HG03045 (cell line): ENCODE results near the gene PDZD2.
"Not testable (repeated sequence)": the region's sequence is repeated elsewhere in the genome, so short reads cannot be mapped to it uniquely, and the experiment has no call there.

Experiments
- ATAC-seq: cut with Tn5 transposase; IDR thresholded peaks from one replicate; pipeline ENCODE4 v1.9.1; 2021; ENCODE audit warnings: mild to moderate bottlenecking, moderate library complexity; ENCODE audit not compliant: unreplicated experiment

The PDZD2 gene

DNA sequence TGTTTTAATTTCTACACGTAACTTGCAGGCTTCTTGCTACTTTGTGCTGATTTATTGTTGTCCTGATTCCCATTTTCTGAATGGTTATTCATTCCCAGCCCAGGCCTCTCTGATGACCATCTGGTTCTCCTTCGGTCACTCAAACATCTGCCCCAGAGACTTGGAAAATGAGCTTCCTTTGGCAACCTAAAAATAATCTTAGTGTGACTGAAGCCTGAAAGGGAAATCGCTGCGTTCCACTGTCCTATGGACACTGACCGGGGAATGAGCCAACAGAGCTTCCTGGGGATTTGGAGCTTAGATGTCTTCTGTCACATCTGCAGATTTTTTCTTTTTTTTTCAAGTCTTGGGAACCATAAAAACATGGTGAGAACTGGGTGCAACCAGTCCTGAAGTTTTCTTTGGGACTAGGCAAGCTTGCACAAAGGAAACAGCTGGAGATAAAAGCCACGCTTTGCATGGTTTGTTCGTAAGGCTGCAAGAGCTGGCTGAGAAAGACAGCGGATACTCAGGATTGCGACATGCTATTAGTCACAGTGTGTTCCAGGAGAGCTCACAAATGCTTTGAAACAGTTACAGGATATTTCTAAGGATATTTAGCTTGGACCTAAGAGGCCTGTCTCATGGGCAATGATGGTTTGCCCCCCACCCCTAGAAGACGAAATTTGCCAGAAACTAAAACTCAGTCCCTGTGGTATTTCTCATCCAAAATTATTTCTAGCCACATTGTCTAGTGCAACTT is 389.0 kb downstream of the PDZD2 start:
- no peak for ATAC-seq

DNA sequence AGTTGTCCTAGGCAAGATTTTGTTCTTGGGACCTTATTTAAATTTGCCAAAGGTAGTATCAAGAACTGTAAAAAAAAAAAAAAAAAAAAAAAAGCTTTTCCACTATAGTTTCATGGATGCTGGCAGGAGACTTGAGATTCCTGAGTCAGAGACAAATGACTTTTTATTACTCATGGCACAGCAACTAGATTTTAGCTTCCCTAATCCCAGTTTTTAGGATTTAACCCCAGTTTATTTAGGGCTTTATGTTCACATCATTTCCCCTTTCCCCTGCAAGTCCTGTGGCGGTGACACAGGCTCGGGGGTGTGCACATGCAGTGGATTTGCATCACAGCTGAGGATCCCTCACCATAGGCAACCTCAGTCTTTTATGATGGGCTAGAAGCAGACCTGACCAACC is 390.3 kb downstream of the PDZD2 start:
- ATAC-seq: no peak

GRCh38 chr5:32029781-32030180 is 390.9 kb downstream of the PDZD2 start:
- no peak for ATAC-seq

GRCh38 chr5:32030222-32030621 is 391.3 kb downstream of the PDZD2 start:
- no peak for ATAC-seq

- no peak for ATAC-seq
These were observed 391.8 kb downstream of the PDZD2 start for GRCh38 chr5:32030686-32031085.

DNA sequence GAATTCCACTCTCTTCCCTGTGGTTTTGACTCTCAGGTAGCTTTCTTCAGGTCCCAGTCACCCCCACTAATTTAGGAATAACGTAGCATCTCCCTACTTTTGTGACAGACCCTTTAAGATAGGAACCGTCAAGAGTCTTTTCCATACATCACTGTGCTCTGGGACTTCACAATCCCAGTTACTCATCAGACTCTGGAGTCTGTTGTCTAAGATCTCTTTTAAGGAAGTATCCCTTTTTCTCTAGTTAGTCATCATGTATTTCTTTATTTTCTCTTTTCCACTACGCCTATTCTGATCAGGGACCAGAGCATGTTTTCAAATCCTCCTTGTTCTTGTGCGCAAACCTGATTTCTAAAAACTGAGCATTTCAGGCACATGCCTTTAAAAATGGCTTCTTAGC is 392.2 kb downstream of the PDZD2 start:
- ATAC-seq: no peak

GRCh38 chr5:32038523-32038922 is 399.6 kb downstream of the PDZD2 start:
- no peak for ATAC-seq

GRCh38 chr5:32039133-32039532 is 400.2 kb downstream of the PDZD2 start:
- not testable (repeated sequence) for ATAC-seq

DNA sequence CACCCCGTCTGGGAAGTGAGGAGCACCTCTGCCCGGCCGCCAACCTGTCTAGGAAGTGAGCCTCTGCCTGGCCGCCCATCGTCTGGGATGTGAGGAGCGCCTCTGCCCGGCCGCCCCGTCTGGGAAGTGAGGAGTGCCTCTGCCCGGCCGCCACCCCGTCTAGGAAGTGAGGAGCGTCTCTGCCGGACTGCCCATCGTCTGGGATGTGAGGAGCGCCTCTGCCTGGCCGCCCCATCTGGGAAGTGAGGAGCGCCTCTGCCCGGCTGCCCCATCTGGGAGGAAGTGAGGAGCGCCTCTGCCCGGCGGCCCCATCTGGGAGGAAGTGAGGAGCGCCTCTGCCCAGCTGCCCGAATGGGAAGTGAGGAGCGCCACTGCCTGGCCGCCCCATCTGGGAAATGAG is 400.7 kb downstream of the PDZD2 start:
- ATAC-seq: not testable (repeated sequence)

DNA sequence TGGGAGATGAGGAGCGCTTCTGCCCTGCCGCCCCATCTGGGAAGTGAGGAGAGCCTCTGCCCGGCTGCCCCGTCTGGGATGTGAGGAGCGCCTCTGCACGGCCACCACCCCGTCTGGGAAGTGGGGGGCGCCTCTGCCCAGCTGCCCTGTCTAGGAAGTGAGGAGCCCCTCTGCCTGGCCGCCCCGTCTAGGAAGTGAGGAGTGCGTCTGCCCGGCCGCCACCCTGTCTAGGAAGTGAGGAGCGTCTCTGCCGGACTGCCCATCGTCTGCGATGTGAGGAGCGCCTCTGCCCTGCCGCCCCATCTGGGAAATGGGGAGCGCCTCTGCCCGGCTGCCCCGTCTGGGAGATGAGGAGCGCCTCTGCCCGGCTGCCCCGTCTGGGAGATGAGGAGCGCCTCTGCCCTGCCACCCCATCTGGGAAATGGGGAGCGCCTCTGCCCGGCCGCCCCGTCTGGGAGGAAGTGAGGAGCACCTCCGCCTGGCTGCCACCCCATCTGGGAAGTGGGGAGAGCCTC is 401.3 kb downstream of the PDZD2 start:
- not testable (repeated sequence) for ATAC-seq

- ATAC-seq: no peak
These were observed 403.6 kb downstream of the PDZD2 start for GRCh38 chr5:32042551-32042961.

DNA sequence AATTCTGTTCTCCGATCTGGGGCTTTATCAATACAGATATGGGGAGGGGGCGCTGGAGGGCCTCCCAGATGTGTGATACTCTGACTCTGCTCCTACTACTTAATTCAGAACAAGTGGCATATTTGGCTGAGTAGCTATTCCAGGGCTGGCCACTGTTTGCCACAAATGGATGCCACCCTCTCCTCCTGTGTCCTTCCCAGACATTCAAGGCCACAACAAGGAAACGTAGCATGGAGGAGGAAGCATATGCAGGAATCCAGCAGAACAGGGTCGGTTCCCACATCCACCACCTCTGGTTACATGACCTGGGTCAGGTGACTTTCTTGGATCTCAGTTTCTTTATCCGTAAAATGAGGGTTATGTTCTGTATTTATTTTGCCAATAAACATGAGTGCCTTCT is 404.2 kb downstream of the PDZD2 start:
- ATAC-seq: no peak

DNA sequence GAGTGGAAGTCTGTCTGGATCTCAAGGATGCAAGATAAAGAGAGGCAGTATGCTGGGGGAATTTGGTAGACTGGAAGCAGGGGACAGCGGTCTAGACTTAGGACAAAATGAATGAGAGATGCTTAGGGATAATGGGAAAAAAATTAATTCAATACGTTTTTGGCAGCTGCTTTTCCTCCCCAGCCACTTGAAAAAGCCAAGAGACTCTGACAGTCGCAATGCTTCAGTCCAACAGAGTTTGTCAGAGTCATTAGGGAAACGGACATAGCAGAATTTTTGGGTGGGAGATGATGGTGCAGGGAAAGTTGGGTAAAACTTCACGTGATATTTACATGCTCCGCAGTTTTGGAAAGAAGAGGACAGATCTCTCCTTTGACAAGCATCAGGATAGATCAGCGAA is 405.5 kb downstream of the PDZD2 start:
- no peak for ATAC-seq

DNA sequence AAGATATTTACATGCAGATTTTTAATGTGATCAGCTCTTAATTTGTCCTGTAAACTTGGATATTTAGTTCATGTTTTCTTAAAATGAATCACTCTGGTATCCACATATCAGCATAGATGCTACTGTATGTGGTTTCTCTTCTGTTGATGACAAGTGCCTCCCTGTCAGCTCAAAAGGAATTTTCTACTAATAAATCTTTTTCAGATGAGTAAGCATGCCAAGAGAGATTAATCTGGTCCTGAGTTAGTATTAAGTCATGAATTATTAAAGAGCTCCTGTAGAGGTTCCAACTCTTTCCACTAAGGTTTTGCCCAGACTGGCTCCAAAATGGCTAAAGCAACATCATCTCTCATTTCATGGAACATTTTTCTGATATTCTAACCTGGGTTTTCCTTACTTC is 406.0 kb downstream of the PDZD2 start:
- ATAC-seq: no peak

- ATAC-seq: no peak
These were observed 408.1 kb downstream of the PDZD2 start for GRCh38 chr5:32047056-32047455.

DNA sequence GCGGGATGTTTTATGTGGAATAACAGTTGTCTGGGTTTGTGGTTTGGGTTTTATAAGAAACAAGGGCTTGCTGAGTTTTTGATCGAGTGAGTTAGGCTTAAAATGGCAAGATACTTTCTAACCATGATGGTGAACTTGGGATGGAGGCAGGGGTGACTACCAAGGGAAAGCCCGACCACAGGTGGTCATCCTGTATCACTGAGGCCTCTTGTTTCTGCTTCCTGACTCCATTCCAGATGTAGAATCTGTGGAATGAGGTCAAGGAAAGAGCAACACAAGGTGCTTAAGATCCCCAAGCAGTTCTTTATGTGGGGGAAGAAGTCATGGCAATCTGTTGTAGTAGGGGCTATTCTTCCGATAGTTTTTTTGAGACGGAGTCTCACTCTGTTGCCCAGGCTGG is 412.9 kb downstream of the PDZD2 start:
- no peak for ATAC-seq

DNA sequence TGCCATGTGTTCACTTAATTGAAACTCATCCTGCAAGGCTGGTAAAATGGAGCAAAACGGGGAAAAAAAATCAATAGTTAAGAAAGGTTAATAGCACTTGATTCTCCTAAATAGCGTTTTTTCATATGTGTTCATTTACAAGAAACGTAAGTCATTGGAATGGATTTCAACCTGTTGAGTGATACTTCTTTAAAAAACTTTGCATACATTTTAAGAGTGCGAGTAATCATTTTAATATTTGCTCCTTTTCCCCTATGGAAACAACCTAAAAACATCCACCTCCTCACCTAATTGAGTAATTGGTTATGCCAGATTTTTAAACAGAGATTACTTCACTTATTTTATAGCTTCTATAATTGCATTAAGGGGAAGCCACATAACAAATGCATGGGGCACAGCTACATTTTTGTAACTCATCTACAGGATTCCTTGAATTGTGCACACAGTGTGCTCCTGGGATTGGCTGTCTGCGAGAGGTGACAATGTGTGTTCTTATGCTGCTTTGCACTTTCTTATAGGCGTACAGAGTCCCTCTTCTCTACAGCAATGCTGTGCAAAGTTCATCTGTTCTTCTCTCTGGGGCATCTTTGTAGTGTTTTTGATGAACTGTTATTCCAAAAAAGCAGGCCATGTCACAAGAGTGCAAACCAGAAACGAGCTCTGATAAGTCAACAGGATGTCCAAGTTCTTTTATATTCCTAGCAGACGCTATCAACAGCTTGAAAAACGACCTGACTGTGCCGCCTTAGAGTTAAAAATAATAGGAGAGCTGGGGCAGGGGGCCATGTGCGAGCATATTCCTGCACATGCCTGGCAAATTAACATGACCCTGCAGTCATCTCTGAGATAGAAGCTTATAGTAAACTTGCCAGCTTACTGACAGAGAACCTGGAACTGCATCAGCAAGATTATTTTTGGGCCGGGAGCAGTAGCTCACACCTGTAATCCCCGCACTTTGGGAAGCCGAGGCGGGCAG is 417.2 kb downstream of the PDZD2 start:
- no peak for ATAC-seq

DNA sequence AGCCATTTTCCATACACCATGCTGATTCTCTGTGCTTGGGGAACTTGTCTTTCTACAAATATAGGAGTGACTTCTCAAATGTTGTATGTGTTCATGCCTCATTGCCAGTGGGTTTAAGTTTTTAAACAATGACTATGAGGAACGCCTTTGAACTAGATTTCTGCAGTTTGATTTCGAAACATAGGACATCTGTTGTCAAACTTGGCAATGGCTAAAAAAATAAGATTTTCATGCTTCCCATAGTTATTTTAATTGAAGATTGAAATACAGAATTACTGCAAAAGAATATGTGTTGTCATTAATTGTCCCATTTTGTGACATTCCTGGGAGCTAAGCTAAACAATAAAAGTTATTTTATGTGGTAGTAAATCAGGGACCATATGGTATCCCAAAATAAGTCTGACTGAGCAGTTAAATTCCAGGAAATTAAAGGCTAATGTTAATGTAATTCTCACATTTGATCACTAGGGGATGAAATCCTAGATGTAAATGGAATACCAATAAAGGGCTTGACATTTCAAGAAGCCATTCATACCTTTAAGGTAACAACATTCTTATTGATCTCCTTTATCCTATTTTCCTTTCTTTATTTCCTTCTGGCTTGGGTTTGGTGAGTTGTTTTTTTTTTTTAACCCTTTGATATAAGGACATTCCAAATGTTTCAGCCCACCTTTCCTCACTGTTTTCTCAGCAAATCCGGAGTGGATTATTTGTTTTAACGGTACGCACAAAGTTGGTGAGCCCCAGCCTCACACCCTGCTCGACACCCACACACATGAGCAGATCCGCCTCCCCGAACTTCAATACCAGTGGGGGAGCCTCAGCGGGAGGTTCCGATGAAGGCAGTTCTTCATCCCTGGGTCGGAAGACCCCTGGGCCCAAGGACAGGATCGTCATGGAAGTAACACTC is 418.5 kb downstream of the PDZD2 start:
- no peak for ATAC-seq

DNA sequence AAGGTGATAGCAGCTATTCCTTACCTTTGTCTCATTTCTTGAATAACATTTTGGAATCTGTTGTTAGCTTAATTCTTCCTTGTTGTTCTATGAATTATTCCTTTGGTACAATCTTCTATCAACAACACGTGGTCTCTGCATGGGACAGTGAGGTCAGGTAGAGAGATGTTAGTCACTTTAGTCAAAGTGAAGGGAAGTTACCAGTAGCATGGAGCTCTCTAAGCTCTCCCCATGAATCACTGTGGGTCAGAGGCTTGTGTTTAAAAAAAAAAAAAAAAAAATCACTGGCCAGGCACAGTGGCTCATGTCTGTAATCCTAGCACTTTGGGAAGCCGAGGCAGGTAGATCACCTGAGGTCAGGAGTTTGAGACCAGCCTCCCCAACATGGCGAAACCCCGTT is 419.2 kb downstream of the PDZD2 start:
- no peak for ATAC-seq

- ATAC-seq: no peak
These were observed 420.1 kb downstream of the PDZD2 start for GRCh38 chr5:32058997-32059396.
